NCI-H82 (cell line): Measurements from ENCODE around the gene PRICKLE1.
"Not testable (repeated sequence)": the region's sequence is repeated elsewhere in the genome, so short reads cannot be mapped to it uniquely, and the experiment has no call there.

Source experiments
- DNase-seq: peaks from one replicate; lab custom pipeline; 2025; lab: John Stamatoyannopoulos, UW

PRICKLE1 gene

GRCh38 chr12:42556917-42557316, 32.6 kb downstream of the PRICKLE1 start:
- no peak for DNase-seq

- no peak for DNase-seq
Measured at GRCh38 chr12:42552822-42553221, 36.7 kb downstream of the PRICKLE1 start.

GRCh38 chr12:42550800-42551199, 38.7 kb downstream of the PRICKLE1 start:
- no peak for DNase-seq

GRCh38 chr12:42546709-42547108, 42.8 kb downstream of the PRICKLE1 start:
- DNase-seq = no peak

- no peak for DNase-seq
Measured at GRCh38 chr12:42541965-42542364, 47.6 kb downstream of the PRICKLE1 start.

GRCh38 chr12:42541308-42541707, 48.2 kb downstream of the PRICKLE1 start:
- not testable (repeated sequence) for DNase-seq

GRCh38 chr12:42539696-42540095, 49.9 kb downstream of the PRICKLE1 start:
- DNase-seq = no peak

- DNase-seq = no peak
Measured at GRCh38 chr12:42538203-42538602, 51.3 kb downstream of the PRICKLE1 start.

GRCh38 chr12:42534184-42534838, 55.2 kb downstream of the PRICKLE1 start:
- no peak for DNase-seq

GRCh38 chr12:42530284-42530683, 59.3 kb downstream of the PRICKLE1 start:
- no peak for DNase-seq

GRCh38 chr12:42525444-42525843, 64.1 kb downstream of the PRICKLE1 start:
- DNase-seq = no peak

- no peak for DNase-seq
Measured at GRCh38 chr12:42524716-42525115, 64.8 kb downstream of the PRICKLE1 start.

- DNase-seq = no peak
Measured at GRCh38 chr12:42516573-42516972, 73.0 kb downstream of the PRICKLE1 start.

- no peak for DNase-seq
Measured at GRCh38 chr12:42511656-42512055, 77.9 kb downstream of the PRICKLE1 start.

- no peak for DNase-seq
Measured at GRCh38 chr12:42510823-42511222, 78.7 kb downstream of the PRICKLE1 start.

GRCh38 chr12:42508913-42509460, 80.6 kb downstream of the PRICKLE1 start:
- DNase-seq = no peak

GRCh38 chr12:42507565-42507964, 82.0 kb downstream of the PRICKLE1 start:
- no peak for DNase-seq

- no peak for DNase-seq
Measured at GRCh38 chr12:42507081-42507480, 82.5 kb downstream of the PRICKLE1 start.

GRCh38 chr12:42504049-42504448, 85.5 kb downstream of the PRICKLE1 start:
- DNase-seq = no peak

- DNase-seq = no peak
Measured at GRCh38 chr12:42502682-42503081, 86.9 kb downstream of the PRICKLE1 start.

- no peak for DNase-seq
Measured at GRCh38 chr12:42498549-42499247, 90.8 kb downstream of the PRICKLE1 start.

GRCh38 chr12:42496886-42497285, 92.7 kb downstream of the PRICKLE1 start:
- DNase-seq = no peak

- no peak for DNase-seq
Measured at GRCh38 chr12:42495244-42495643, 94.3 kb downstream of the PRICKLE1 start.
